RPMI7951 (cell line): ENCODE measurements around the gene OLFM2. TPM values are rescaled to one million over a fixed set of nuclear protein-coding genes. Genes with fewer than 3 reads are reported as not detected.
"Not testable (repeated sequence)": the region's sequence is repeated elsewhere in the genome, so short reads cannot be mapped to it uniquely, and the experiment has no call there.

ENCODE experiments used
- DNase-seq: peaks from one replicate; pipeline ENCODE4 v3.0.0-alpha.2; 2012; ENCODE audit warnings: low read depth
- total RNA-seq: library from RNA; depleted of rRNA; stranded (reverse); fragments of >200 nt; shearing (Covaris generic); gene quantifications from 2 replicates; pipeline ENCODE4 v1.2.3, GENCODE V29; 2014

OLFM2 gene
- total RNA-seq, 1 experiment from 2014 or later: 1.4 TPM

- DNase-seq: no peak
Measured at GRCh38 chr19:9862938-9863337, 73.4 kb downstream of the OLFM2 start.

- DNase-seq: no peak
Measured at GRCh38 chr19:9861503-9861902, 74.8 kb downstream of the OLFM2 start.

GRCh38 chr19:9860407-9860806, 75.9 kb downstream of the OLFM2 start:
- no peak for DNase-seq

- no peak for DNase-seq
Measured at GRCh38 chr19:9858766-9859165, 77.5 kb downstream of the OLFM2 start.

GRCh38 chr19:9857920-9858746, 78.2 kb downstream of the OLFM2 start:
- no peak for DNase-seq

GRCh38 chr19:9857076-9857721, 79.1 kb downstream of the OLFM2 start:
- DNase-seq: no peak

- no peak for DNase-seq
Measured at GRCh38 chr19:9856609-9857008, 79.7 kb downstream of the OLFM2 start.

GRCh38 chr19:9854282-9854846, 82.0 kb downstream of the OLFM2 start:
- no peak for DNase-seq

GRCh38 chr19:9850235-9850959, 85.9 kb downstream of the OLFM2 start:
- no peak for DNase-seq

- DNase-seq: no peak
Measured at GRCh38 chr19:9849791-9850190, 86.5 kb downstream of the OLFM2 start.

GRCh38 chr19:9848762-9849161, 87.6 kb downstream of the OLFM2 start:
- no peak for DNase-seq

GRCh38 chr19:9848060-9848459, 88.3 kb downstream of the OLFM2 start:
- no peak for DNase-seq

- DNase-seq: peak; percentile 79
Measured at GRCh38 chr19:9847087-9847671, 89.1 kb downstream of the OLFM2 start.

- DNase-seq: not testable (repeated sequence)
Measured at GRCh38 chr19:9843626-9844273, 92.6 kb downstream of the OLFM2 start.

- no peak for DNase-seq
Measured at GRCh38 chr19:9842834-9843625, 93.3 kb downstream of the OLFM2 start.

GRCh38 chr19:9839415-9839814, 96.9 kb downstream of the OLFM2 start:
- DNase-seq: no peak

- DNase-seq: no peak
Measured at GRCh38 chr19:9838324-9838723, 98.0 kb downstream of the OLFM2 start.

- DNase-seq: peak; percentile 35
Measured at GRCh38 chr19:9836021-9836420, 100.3 kb downstream of the OLFM2 start.

GRCh38 chr19:9835507-9835949, 100.8 kb downstream of the OLFM2 start:
- no peak for DNase-seq

- peak; percentile 98 for DNase-seq
Measured at GRCh38 chr19:9834726-9835506, 101.4 kb downstream of the OLFM2 start, which contains the start of gene PIN1. PIN1 (plus strand) TSS chr19:9835318; CDS start chr19:9835345, 27 bp downstream.
